K562 (cell line): ENCODE results near the gene CDKN1C. TPM values are rescaled to one million over a fixed set of nuclear protein-coding genes. Genes with fewer than 3 reads are reported as not detected.

Experiments
- ATAC-seq: fragments of 200-7000 bp; cut with Tn5 transposase; 3 replicates; pipeline ENCODE4 v1.9.1; 2020; ENCODE audit warnings: moderate library complexity
- BruUV-seq: library from RNA; stranded (reverse); fragments of 400-500 nt; replicated peaks from 2 replicates; lab custom pipeline; 2021; lab: Mats Ljungman, UMichigan
- CTCF ChIA-PET: fragments of 300-600 bp; formaldehyde crosslinking; extraction: SDS; loops from one replicate; lab custom pipeline; 2021; ENCODE audit warnings: low intra/inter-chr PET ratio; lab: Yijun Ruan, JAX
- POLR2A ChIA-PET: fragments of 300-600, 350-650 bp; sonication (Branson Sonifier 250); formaldehyde crosslinking; extraction: SDS; loops from one replicate; lab custom pipeline; 2021; ENCODE audit warnings: antibody characterized with exemption, inconsistent platforms; lab: Yijun Ruan, JAX
- DNase-seq, 4 experiments: peaks; one replicate each; pipeline versions ENCODE4 v3.0.0 to v3.0.0-alpha.2; 2011 to 2018; ENCODE audit warnings: low spot score in 3 of 4, mixed read lengths in 3 of 4; ENCODE audit errors: extremely low read depth in 1 of 4
- FAIRE-seq: peaks from 2 replicates; lab custom pipeline; 2011; peaks lifted over from hg19 to GRCh38; lab: Jason Lieb, UNC
- H2AFZ ChIP-seq: 2 replicates; pipeline ENCODE4 v1.6.0; 2011; ENCODE audit warnings: low read depth, low read length, control low read depth, inconsistent platforms
- H3K27ac ChIP-seq: fragments of 200-600 bp; 3 replicates; pipeline ENCODE4 v1.8.0; 2011; ENCODE audit warnings: low read depth, mild to moderate bottlenecking, control low read depth, inconsistent platforms, low read length, moderate library complexity, mixed read lengths; ENCODE audit errors: extremely low read depth
- H3K27me3 ChIP-seq, 2 experiments: fragments of 300-600 bp in 1 of 2; 2 replicates in 1 of 2; 3 replicates in 1 of 2; pipeline versions ENCODE4 v1.6.0 to v1.8.0; 2011; ENCODE audit warnings: inconsistent platforms in 2 of 2, low read length in 2 of 2, mild to moderate bottlenecking in 1 of 2, mixed read lengths in 1 of 2, moderate library complexity in 1 of 2; ENCODE audit not compliant: control insufficient read depth in 2 of 2, insufficient read depth in 2 of 2
- H3K36me3 ChIP-seq: fragments of 300-600 bp; 3 replicates; pipeline ENCODE4 v1.8.0; 2011; ENCODE audit warnings: mild to moderate bottlenecking, low read length, inconsistent platforms; ENCODE audit not compliant: control insufficient read depth, insufficient read depth
- H3K4me1 ChIP-seq, 2 experiments: fragments of 200-600 bp in 1 of 2; replicated peaks in 1 of 2; 2 replicates in 1 of 2; 3 replicates in 1 of 2; pipeline versions ENCODE4 v1.5.1 to v1.8.0; 2011; ENCODE audit warnings: inconsistent platforms in 2 of 2, low read length in 2 of 2, mild to moderate bottlenecking in 1 of 2, mixed read lengths in 1 of 2, moderate library complexity in 1 of 2; ENCODE audit not compliant: control insufficient read depth in 2 of 2, insufficient read depth in 2 of 2
- H3K4me2 ChIP-seq: 2 replicates; pipeline ENCODE4 v1.6.1; 2011; ENCODE audit warnings: low read length, control low read depth, inconsistent platforms, mixed read lengths; ENCODE audit not compliant: insufficient read depth
- H3K4me3 ChIP-seq: fragments of 200-600 bp; sonication (generic), shearing (Covaris generic); 2 replicates; pipeline ENCODE4 v1.5.1; 2016; ENCODE audit warnings: control low read depth, inconsistent platforms
- H3K79me2 ChIP-seq: fragments of 200-600 bp; 3 replicates; pipeline ENCODE4 v1.8.0; 2011; ENCODE audit warnings: low read length, inconsistent platforms; ENCODE audit not compliant: control insufficient read depth, insufficient read depth
- H3K9ac ChIP-seq, 2 experiments: 2 replicates each; pipeline versions ENCODE4 v1.6.0 to v1.6.1; 2011; ENCODE audit warnings: low read depth in 2 of 2, low read length in 2 of 2, control low read depth in 1 of 2, inconsistent platforms in 1 of 2, mild to moderate bottlenecking in 1 of 2, mixed read lengths in 1 of 2; ENCODE audit not compliant: insufficient read depth in 1 of 2
- H3K9me1 ChIP-seq: one replicate; pipeline ENCODE4 v1.6.0; 2011; ENCODE audit warnings: inconsistent platforms, mild to moderate bottlenecking, low read length, moderate library complexity; ENCODE audit not compliant: control insufficient read depth, insufficient read depth
- H3K9me3 ChIP-seq: replicated peaks from 2 replicates; pipeline ENCODE4 v1.5.1; 2011; ENCODE audit warnings: low read depth, low read length, inconsistent platforms; ENCODE audit not compliant: control insufficient read depth, insufficient read depth
- H4K20me1 ChIP-seq: replicated peaks from 2 replicates; pipeline ENCODE4 v1.6.1; 2011; ENCODE audit warnings: low read length, inconsistent platforms, mixed read lengths; ENCODE audit not compliant: control insufficient read depth, insufficient read depth
- BMI1 ChIP-seq: fragments of 150-350 bp; IDR thresholded peaks from 2 replicates; pipeline ENCODE4 v1.6.1; 2014; ENCODE audit warnings: low read length
- CSDE1 ChIP-seq, 2 experiments: fragments of 450-650 bp; IDR thresholded peaks; 2 replicates each; pipeline ENCODE4 v1.6.1; 2016; ENCODE audit warnings: mild to moderate bottlenecking in 1 of 2
- DACH1 ChIP-seq: fragments of 450-650 bp; IDR thresholded peaks from 2 replicates; pipeline ENCODE4 v1.6.1; 2018; ENCODE audit not compliant: partially characterized antibody
- DIDO1 ChIP-seq: fragments of 450-650 bp; IDR thresholded peaks from 2 replicates; pipeline ENCODE4 v1.6.1; 2016; ENCODE audit warnings: low read depth, missing biosample characterization, missing genetic modification characterization
- HNRNPH1 ChIP-seq: fragments of 200-400 bp; formaldehyde crosslinking; optimal IDR thresholded peaks from 2 replicates; pipeline ENCODE3; 2017; ENCODE audit warnings: low read depth, mild to moderate bottlenecking, low read length, moderate library complexity
- MTA2 ChIP-seq: fragments of 450-650 bp; IDR thresholded peaks from 2 replicates; pipeline ENCODE4 v1.6.1; 2016; ENCODE audit warnings: low read depth
- NKRF ChIP-seq: fragments of 450-650 bp; IDR thresholded peaks from 2 replicates; pipeline ENCODE4 v1.6.1; 2016; ENCODE audit warnings: borderline replicate concordance
- SOX6 ChIP-seq: fragments of 450-650 bp; IDR thresholded peaks from 2 replicates; pipeline ENCODE4 v1.6.1; 2014; ENCODE audit warnings: mild to moderate bottlenecking
- ZBTB33 ChIP-seq: sonication (generic); formaldehyde crosslinking; IDR thresholded peaks from 2 replicates; pipeline ENCODE4 v1.8.1; 2023; ENCODE audit warnings: mild to moderate bottlenecking, missing genetic modification reagents
- ZNF431 ChIP-seq: sonication (generic); formaldehyde crosslinking; IDR thresholded peaks from 2 replicates; pipeline ENCODE4 v1.8.0; 2022; ENCODE audit warnings: mild to moderate bottlenecking, missing genetic modification reagents
- ZNF444 ChIP-seq: fragments of 250-450 bp; sonication (Bioruptor Pico); IDR thresholded peaks from 2 replicates; pipeline ENCODE4 v1.4.0; 2020; ENCODE audit warnings: mild to moderate bottlenecking, moderate library complexity
- ZNF57 ChIP-seq: fragments of 450-650 bp; formaldehyde crosslinking; IDR thresholded peaks from 2 replicates; pipeline ENCODE4 v1.4.0; 2020; ENCODE audit warnings: mild to moderate bottlenecking, moderate library complexity
- WGBS: fragments of 100-300 bp; shearing (Covaris generic); methylation state at CpG from one replicate; pipeline ENCODE4 v1.1.6; 2016; ENCODE audit warnings: low coverage, mixed read lengths; ENCODE audit not compliant: insufficient coverage; ENCODE audit errors: missing lambda C conversion rate; 5-methylcytosine and 5-hydroxymethylcytosine counted together
- in situ Hi-C: fragments of 300-500 bp; cut with MboI; formaldehyde crosslinking; loops from 4 replicates; pipeline ENCODE4 v1.15.0; 2018; ENCODE audit warnings: inconsistent platforms, mixed read lengths
- intact Hi-C: fragments of 100-400 bp; cut with micrococcal nuclease; formaldehyde crosslinking; loops from 2 replicates; pipeline ENCODE4 v1.14.2; 2022
- polyA plus RNA-seq, 8 experiments: library from polyadenylated mRNA; depleted of rRNA in 4 of 8; stranded (reverse) in 5 of 8; unstranded in 3 of 8; fragments of >200 nt; fragmentation: Nextera tagmentation in 2 of 8; fragmentation: Illumina TruSeq in 1 of 8; extraction: Ambion mirVana in 2 of 8; extraction: Trizol in 1 of 8; gene quantifications; 2 replicates each; pipeline versions ENCODE4 v1.2.1 to v1.2.3, GENCODE V29; 2011 to 2014; ENCODE audit warnings: inconsistent platforms in 1 of 8, missing spikeins in 1 of 8
- total RNA-seq, 7 experiments: library from RNA; depleted of rRNA in 6 of 7; stranded (reverse); fragments of >200 nt in 6 of 7; fragmentation: Illumina TruSeq in 2 of 7; extraction: Trizol in 2 of 7; gene quantifications; 2 replicates each; pipeline versions ENCODE4 v1.2.1 to v1.2.3, GENCODE V29; 2011 to 2021; ENCODE audit warnings: low replicate concordance in 1 of 7
- TF ChIP-seq, protein P1 (sequence below): fragments of 450-650 bp; IDR thresholded peaks from 2 replicates; pipeline ENCODE4 v1.7.1; 2018; ENCODE audit warnings: mild to moderate bottlenecking, low read depth; ENCODE audit not compliant: partially characterized antibody
- TF ChIP-seq, protein P2 (sequence below): fragments of 450-650 bp; IDR thresholded peaks from 2 replicates; pipeline ENCODE4 v1.6.1; 2018; ENCODE audit warnings: mild to moderate bottlenecking, low read depth; ENCODE audit not compliant: partially characterized antibody

CDKN1C gene
- total and polyA plus RNA-seq, 9 of the 15 experiments (the other 6 are each of a cell fraction or from before 2014, with no cell fraction given), result 2.8 to 21.1 (median 9.3) TPM

DNA sequence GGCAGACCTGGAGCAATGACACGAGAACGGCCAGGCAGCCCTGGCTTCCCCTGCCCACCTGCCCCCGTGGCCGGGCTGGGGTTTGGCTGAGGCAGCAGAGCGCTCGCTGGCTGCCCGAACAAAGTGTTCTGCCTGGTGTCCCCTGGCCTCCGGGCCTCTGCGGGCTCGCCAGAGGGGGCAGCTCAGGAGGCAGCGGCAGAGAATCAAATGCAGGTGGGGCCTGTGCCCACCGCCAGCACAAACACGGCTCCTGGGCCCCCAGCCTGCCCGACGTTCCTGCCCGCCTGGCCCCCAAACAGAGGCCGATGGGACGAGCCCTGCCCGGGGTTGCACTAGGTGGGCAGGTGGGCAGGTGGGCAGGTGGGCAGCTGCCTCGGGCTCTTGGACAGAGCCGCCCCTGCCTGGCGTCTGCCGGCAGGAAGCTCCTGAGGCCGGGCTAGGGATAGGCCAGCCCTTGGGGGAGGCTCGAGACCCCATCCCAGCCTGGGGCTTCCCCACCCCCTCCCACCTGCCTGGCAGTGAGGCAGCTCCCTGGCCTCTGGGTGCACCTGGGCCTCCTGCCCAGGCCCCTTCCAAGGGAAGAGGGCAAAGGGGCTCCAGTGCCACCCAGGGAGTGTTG is 46.8 kb downstream of the CDKN1C start:
- no peaks in the 10 kb centered on the region for H3K79me2 ChIP-seq
- FAIRE-seq (no peak), DNase-seq (no peak), ATAC-seq (no peak)
- no peak overlapping the region for H3K4me3 ChIP-seq
- H3K9me3 ChIP-seq, result no peaks in the 10 kb centered on the region
- intact Hi-C loops, result no loop called here
- ChIA-PET CTCF (no interaction called here), POLR2A (interaction anchor here (1.2 kb wide), 2 partner anchors 9 to 11 kb away, joined by 4 read pairs; no protein-coding TSS in a partner anchor)
- in situ Hi-C loops, result no loop called here
- no peak overlapping the region for H3K4me2 ChIP-seq
- H3K27me3 ChIP-seq, result peaks cover 0 to 5% of the 10 kb centered on the region in 2 experiments; a peak in 2 of 5 replicates
- H3K9me1 ChIP-seq, result no peaks in the 10 kb centered on the region
- no peak overlapping the region for H3K27ac ChIP-seq
- no peak overlapping the region for H3K9ac ChIP-seq
- no peaks in the 10 kb centered on the region for H4K20me1 ChIP-seq
- 47% methylated on average over 20 of the region's 25 CpGs for WGBS
- no peaks in the 10 kb centered on the region for H3K36me3 ChIP-seq
- no peak overlapping the region for H2AFZ ChIP-seq
- BruUV-seq, result no TSS peak
- peaks cover 10 to 76% of the 10 kb centered on the region in 2 experiments for H3K4me1 ChIP-seq
- TF ChIP-seq DACH1, result no peak
- TF ChIP-seq BMI1, result no peak
- TF ChIP-seq ZNF57 (CRISPR knock-in tag), result no peak
- no peak for TF ChIP-seq ZBTB33 (CRISPR knock-in tag)
- no peak for TF ChIP-seq ZNF431
- TF ChIP-seq MTA2, result no peak
- no peak for TF ChIP-seq ZNF444 (CRISPR knock-in tag)
- no peak for TF ChIP-seq NKRF
- TF ChIP-seq, protein P1, sequence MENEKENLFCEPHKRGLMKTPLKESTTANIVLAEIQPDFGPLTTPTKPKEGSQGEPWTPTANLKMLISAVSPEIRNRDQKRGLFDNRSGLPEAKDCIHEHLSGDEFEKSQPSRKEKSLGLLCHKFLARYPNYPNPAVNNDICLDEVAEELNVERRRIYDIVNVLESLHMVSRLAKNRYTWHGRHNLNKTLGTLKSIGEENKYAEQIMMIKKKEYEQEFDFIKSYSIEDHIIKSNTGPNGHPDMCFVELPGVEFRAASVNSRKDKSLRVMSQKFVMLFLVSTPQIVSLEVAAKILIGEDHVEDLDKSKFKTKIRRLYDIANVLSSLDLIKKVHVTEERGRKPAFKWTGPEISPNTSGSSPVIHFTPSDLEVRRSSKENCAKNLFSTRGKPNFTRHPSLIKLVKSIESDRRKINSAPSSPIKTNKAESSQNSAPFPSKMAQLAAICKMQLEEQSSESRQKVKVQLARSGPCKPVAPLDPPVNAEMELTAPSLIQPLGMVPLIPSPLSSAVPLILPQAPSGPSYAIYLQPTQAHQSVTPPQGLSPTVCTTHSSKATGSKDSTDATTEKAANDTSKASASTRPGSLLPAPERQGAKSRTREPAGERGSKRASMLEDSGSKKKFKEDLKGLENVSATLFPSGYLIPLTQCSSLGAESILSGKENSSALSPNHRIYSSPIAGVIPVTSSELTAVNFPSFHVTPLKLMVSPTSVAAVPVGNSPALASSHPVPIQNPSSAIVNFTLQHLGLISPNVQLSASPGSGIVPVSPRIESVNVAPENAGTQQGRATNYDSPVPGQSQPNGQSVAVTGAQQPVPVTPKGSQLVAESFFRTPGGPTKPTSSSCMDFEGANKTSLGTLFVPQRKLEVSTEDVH, result no peak
- no peak for TF ChIP-seq DIDO1 (tag)
- TF ChIP-seq CSDE1 (IDR thresholded peaks at IDR 0.05), result no peak
- no peak for TF ChIP-seq SOX6
- TF ChIP-seq, protein P2, sequence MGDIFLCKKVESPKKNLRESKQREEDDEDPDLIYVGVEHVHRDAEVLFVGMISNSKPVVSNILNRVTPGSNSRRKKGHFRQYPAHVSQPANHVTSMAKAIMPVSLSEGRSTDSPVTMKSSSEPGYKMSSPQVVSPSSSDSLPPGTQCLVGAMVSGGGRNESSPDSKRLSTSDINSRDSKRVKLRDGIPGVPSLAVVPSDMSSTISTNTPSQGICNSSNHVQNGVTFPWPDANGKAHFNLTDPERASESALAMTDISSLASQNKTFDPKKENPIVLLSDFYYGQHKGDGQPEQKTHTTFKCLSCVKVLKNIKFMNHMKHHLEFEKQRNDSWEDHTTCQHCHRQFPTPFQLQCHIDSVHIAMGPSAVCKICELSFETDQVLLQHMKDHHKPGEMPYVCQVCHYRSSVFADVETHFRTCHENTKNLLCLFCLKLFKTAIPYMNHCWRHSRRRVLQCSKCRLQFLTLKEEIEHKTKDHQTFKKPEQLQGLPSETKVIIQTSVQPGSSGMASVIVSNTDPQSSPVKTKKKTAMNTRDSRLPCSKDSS, result no peak
- no peak for TF ChIP-seq HNRNPH1
